Raji (cell line): ENCODE data around the gene NECTIN2.
"Not testable (repeated sequence)": the region's sequence is repeated elsewhere in the genome, so short reads cannot be mapped to it uniquely, and the experiment has no call there.

ENCODE experiments used
- POLR2A ChIP-seq: IDR thresholded peaks from 2 replicates; pipeline ENCODE4 v1.6.1; 2011; ENCODE audit warnings: low read depth, low read length, control low read depth; ENCODE audit not compliant: insufficient read depth

The NECTIN2 gene

DNA sequence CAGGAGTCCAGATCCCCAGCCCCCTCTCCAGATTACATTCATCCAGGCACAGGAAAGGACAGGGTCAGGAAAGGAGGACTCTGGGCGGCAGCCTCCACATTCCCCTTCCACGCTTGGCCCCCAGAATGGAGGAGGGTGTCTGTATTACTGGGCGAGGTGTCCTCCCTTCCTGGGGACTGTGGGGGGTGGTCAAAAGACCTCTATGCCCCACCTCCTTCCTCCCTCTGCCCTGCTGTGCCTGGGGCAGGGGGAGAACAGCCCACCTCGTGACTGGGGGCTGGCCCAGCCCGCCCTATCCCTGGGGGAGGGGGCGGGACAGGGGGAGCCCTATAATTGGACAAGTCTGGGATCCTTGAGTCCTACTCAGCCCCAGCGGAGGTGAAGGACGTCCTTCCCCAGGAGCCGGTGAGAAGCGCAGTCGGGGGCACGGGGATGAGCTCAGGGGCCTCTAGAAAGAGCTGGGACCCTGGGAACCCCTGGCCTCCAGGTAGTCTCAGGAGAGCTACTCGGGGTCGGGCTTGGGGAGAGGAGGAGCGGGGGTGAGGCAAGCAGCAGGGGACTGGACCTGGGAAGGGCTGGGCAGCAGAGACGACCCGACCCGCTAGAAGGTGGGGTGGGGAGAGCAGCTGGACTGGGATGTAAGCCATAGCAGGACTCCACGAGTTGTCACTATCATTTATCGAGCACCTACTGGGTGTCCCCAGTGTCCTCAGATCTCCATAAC is 59.5 kb downstream of the NECTIN2 start, which contains the start of gene APOE:
Gene APOE (plus strand): TSS at position 360 of the 724 bp plus-strand sequence. CDS start 829 bp downstream, outside the sequence.
- TF ChIP-seq POLR2A, result no peak

GRCh38 chr19:44907613-44908012 is 61.5 kb downstream of the NECTIN2 start:
- no peak for TF ChIP-seq POLR2A

GRCh38 chr19:44908074-44908835 is 62.2 kb downstream of the NECTIN2 start:
- TF ChIP-seq POLR2A, result no peak

- TF ChIP-seq POLR2A, result no peak
Observed at GRCh38 chr19:44908836-44909261, 62.8 kb downstream of the NECTIN2 start.

DNA sequence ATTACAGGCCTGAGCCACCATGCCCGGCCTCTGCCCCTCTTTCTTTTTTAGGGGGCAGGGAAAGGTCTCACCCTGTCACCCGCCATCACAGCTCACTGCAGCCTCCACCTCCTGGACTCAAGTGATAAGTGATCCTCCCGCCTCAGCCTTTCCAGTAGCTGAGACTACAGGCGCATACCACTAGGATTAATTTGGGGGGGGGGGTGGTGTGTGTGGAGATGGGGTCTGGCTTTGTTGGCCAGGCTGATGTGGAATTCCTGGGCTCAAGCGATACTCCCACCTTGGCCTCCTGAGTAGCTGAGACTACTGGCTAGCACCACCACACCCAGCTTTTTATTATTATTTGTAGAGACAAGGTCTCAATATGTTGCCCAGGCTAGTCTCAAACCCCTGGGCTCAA is 63.7 kb downstream of the NECTIN2 start:
- TF ChIP-seq POLR2A, result no peak

DNA sequence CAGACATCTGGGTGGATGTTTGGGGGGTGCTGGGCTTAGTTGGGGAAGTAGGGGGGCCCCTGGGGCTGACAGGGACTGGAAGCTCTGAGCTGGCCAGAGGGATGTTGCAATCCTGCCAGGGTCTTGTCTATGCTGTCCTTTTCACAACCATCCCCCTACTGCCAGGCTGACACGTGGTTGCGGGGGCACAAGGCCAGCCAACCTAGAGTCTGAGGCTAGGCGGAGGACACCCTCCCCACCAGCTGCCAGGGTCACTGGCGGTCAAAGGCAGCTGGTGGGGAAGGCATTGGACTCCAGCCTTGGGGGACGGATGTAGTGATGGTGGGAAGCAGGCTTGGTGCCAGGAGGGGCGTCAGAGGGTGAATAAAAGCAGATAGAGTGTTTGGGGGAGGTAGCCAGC is 66.8 kb downstream of the NECTIN2 start:
- TF ChIP-seq POLR2A, result no peak

DNA sequence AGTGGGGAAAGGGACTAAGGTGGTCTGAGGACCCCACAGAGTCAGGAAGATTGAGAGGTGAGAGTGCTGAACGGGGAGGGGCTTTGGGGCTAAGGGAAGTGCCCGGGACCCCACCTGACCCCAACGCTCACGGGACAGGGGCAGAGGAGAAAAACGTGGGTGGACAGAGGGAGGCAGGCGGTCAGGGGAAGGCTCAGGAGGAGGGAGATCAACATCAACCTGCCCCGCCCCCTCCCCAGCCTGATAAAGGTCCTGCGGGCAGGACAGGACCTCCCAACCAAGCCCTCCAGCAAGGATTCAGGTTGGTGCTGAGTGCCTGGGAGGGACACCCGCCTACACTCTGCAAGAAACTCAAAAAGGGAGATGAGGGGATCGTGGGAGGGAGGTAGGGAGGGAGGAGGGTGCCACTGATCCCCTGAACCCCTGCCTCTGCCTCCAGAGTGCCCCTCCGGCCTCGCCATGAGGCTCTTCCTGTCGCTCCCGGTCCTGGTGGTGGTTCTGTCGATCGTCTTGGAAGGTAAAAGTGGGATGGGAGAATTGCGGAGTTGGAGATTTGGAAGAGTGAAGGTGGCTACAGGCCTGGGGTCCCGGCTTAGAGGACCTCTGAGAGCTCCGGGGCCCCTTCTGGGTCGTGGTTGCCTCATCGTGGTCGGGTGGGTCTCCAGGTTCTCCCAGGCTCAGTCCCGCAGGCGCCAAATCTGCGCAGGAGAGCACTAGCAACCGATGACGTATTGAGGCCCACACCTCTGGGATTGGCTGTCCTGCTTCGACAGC is 68.5 kb downstream of the NECTIN2 start, which contains the start of gene APOC1:
Gene APOC1 (plus strand): TSS at position 176 of the 774 bp plus-strand sequence. CDS start 284 bp downstream, at position 460.
- not testable (repeated sequence) for TF ChIP-seq POLR2A

- no peak for TF ChIP-seq POLR2A
Observed at GRCh38 chr19:44924243-44924725, 78.2 kb downstream of the NECTIN2 start.

DNA sequence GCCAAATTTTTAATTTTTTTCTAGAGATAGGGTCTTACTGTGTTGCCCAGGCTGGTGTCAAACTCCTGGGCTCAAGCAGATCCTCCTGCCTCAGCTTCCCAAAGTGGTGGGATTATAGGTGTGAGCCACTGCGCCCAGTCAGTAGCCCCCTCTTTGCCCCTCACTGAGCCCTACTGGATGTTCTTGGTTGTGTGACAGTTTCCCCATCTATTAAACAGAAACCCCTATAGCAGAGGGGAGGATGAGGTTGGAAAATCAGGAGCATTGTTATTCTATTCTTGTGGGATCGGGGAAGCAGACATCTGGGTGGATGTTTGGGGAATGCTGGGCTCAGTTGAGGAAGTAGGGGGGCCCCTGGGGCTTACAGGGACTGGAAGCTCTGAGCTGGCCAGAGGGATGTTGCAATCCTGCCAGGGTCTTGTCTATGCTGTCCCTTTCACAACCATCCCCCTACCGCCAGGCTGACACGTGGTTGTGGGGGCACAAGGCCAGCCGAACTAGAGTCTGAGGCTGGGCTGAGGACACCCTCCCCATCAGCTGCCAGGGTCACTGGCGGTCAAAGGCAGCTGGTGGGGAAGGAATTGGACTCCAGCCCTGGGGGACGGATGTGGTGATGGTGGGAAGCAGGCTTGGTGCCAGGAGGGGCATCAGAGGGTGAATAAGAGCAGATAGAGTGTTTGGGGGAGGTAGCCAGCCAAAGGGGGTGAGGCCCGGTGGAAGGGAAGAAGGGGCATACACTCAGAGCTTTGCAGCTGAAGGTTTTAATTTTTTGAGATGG is 79.2 kb downstream of the NECTIN2 start:
- TF ChIP-seq POLR2A, result no peak

GRCh38 chr19:44927746-44928145 is 81.6 kb downstream of the NECTIN2 start:
- TF ChIP-seq POLR2A, result no peak

- TF ChIP-seq POLR2A, result no peak
Observed at GRCh38 chr19:44930088-44930487, 84.0 kb downstream of the NECTIN2 start.

DNA sequence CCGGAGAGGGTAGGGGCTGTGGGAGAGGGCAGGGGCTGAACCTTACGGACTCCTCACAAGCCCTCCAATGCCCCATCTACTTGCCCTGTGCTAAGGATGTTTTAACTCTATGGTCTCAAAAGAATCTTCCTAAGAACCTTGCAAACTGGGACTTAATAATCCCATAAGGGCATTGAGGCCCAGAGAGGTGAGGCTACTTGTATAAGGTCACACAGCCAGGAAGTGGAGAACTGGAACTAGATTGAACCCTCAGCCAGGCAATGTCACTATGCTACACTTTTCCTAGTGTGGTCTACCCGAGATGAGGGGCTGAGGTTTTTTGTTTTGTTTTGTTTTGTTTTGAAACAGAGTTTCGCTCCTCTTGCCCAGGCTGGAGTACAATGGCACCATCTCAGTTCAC is 85.4 kb downstream of the NECTIN2 start:
- TF ChIP-seq POLR2A, result no peak
